HG02943 (cell line): Measurements from ENCODE around the gene ACOT7.

Source experiments
- ATAC-seq: cut with Tn5 transposase; IDR thresholded peaks from one replicate; pipeline ENCODE4 v1.9.1; 2021; ENCODE audit warnings: mild to moderate bottlenecking, low read depth, moderate library complexity; ENCODE audit not compliant: unreplicated experiment

The ACOT7 gene

GRCh38 chr1:6348511-6349191 is 44.9 kb downstream of the ACOT7 start:
- ATAC-seq = no peak

DNA sequence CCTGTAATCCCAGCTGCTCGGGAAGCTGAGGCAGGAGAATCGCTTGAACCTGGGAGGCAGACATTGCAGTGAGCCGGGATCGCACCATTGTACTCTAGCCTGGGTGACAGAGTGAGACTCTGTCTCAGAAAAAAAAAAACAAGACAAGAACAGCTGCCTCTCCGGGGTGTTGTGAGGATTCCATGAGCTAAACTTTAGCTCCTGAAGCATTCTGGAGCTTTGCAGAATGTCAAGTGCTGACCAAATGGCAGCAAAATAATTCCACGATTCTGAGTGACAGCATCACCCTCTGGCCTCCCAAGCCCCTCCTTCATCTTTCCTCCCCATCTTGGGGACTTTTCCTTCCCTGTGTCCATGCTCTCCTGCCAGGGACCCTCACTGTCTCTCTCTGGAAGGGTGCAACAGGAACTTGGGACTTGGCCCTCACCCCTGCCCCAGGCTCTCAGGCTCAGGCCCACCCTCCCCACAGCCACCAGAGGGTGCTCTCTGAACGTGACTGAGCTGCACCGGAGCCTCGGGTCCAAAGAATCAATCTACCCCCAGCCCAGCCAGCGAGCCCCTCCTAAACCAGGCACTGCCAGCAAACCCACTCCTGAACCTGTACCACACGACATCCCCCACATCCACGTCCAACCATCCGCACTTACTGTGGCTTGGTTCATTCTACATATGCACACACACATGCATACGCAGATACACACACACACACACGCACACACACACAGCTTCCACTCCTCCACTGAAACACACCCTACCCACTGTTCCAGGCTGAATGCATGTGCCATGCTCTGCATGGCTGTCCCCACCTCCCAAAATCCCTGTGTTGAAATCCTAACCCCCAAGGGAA is 45.7 kb downstream of the ACOT7 start:
- ATAC-seq = no peak

DNA sequence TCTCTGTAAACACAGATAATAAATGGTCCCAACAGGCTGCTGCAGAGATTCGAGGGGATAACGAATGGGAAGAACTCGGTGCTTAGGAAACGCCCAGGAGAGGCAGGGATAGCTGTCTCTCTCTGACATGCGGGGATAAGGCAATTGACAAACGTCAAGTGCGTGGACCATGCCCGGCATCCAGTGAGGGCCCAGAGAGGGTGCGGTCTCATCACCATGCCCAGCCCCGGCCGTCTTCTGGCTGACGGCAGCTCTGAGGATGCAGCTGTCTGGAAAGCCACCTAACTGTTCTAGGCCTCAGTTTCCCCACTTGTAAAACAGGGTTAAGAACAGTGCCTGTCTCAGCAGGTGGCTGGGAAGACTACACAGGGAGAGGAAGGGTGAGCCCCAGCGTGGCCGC is 48.1 kb downstream of the ACOT7 start:
- no peak for ATAC-seq

DNA sequence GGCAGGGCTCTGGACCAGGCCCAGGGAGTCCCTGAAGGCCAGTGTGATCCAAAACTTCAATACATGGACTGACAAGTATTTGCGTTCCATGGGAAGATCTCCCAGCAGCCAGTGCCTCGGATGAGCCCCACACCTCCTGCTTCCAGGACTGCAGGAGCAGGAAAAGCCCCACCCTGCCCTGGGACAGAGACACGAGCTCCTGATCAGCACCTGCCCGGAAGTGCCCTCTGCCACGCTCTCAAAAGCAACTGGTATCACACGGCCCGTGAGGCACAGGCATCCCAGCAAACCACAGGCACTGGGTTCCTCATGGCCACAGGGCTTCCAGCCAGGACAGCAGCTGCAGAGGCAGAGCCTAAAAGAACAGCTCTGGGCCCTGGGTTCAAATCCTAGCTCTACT is 48.6 kb downstream of the ACOT7 start:
- no peak for ATAC-seq

DNA sequence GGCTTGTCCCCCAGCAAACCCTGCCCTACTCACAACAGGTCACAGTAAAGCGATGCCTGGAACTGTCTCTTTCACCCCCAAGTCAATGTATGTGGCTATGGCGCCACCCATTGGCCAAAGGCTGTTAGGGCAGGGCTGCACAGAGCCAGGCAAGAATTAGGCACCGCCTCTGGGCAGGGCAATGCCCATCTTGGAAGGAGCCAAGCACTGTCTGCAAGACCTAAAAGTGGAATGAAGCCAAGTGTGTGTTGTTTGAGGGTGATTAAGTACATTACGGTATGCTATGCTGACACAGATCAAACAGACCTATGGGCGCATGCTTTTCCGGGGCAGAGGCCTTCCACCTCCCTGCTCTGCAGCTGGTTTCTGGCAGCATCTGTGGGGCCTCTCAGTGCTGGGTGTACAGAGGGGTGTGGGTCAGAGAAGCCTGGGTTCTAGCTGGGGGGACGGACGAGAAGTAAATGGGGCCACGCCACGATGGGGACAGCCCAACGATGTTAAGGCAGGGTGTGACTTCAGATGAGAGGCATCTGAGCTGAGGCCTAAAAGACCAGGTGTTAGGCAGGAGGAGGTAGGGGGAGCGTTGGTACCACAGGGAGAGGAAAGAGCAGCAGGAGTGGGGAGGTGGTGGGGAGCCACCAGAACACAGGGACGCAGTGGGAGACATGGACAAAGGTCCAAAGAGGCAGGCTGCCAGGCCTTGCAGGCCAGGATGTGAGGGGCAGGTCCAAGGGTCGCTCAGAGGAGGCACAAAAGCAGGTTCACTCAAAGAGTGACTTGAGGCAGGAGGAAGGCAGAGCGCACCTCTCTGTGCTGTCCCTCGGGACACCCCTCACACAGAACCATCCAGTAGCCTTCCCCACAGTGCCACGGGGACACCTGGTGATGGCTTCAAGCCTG is 49.8 kb downstream of the ACOT7 start:
- no peak for ATAC-seq

GRCh38 chr1:6342056-6342455 is 51.5 kb downstream of the ACOT7 start:
- ATAC-seq = no peak

DNA sequence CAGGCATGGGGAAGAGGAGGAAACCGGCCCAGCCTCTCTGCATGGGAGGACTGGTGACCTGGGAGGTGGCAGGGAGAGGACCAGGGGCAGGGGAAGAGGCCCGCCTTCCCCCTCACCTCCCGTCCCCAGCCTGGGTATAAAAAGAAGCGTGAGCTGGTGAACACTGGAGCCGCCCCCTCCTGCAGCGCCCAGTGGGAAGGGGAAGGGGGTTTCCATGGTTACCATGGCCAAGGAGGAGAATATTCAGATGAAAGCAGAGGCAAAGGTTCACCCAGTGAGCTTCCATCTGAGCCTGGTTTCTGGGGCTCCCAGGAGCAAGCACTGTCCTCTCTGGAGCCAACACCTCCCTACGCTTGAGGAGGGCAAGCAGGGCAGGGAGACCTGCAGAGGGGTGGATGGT is 54.9 kb downstream of the ACOT7 start:
- ATAC-seq = no peak

DNA sequence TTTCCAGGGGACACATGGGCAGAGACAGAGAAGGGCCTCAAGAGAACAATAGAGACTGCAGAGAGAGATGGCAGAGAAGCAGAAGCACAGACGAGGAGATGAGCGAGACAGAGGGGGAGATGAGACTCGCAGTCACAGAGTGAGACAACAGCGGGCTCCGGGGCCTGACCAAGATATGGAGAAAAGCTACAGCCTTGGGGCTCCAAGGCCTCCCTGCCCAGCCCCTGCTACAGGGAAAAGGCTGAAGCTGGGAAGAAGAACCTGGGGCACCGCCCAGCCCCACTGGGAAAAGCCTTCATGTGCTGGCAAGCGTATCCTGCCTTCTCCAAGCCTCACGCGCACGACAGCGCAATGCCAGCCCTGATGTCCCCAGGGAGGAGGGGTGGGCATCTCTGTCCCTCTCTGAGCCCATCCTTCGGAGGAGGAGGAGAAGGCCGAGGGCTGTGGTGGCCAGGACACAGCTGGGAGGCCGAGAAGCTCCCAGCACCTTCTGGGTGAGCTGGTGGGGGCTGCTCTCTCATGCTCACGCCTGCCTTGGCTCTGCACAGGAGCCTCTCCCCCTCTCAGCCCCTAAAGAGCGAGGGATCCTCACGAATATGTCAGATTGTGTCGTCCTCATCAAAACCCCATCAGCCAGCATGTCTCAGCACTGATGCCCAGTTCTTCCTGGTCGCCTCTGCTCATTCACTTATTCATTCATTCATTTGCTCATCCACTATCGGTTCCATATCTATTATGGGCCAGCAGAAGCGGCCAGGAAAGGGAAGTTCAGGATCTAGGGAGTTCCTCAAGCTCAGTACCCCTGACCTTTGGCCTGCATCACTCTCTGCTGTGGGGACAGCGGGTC is 56.6 kb downstream of the ACOT7 start:
- ATAC-seq = no peak

GRCh38 chr1:6334261-6334993 is 59.1 kb downstream of the ACOT7 start:
- ATAC-seq = no peak

- no peak for ATAC-seq
These were observed 60.7 kb downstream of the ACOT7 start for GRCh38 chr1:6332821-6333220.

DNA sequence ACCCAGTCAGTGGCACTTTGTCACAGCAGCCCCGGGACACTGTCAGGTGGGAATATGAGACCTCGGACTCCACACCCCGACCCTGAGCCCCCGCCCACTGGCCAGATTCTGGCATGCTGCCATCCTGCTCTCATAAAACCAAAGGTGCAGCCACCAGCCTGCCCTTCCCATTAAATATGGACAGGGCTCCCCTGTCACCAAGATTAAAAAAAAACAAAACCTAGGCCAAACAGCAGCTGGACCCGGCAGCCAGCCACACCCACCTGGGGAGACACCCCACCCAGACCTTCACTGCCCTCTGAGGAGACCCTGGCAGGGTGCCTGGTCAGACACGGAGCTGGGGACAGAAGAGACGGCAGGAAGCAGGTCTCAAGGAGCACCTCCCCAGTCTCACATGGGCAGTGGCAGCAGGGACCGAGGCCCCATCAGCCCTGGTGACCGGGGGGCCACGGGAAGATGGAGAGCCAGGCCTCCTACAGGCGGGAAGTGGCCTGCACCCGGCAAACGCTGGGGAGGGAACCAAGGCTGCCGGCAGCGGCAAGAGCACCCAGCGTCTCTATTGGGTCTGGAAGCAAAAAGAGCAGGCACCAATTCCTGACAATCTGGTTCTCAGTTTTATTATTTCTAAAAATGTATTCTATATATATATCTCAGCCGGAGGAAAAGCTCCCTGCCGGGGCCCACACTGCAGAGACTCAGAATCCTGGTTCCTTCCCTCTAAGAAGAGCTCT is 61.9 kb downstream of the ACOT7 start:
- no peak for ATAC-seq

- ATAC-seq = no peak
These were observed 63.1 kb downstream of the ACOT7 start for GRCh38 chr1:6330410-6330911.

- ATAC-seq = no peak
These were observed 63.7 kb downstream of the ACOT7 start for GRCh38 chr1:6329851-6330250.

- no peak for ATAC-seq
These were observed 64.2 kb downstream of the ACOT7 start for GRCh38 chr1:6329396-6329795.

DNA sequence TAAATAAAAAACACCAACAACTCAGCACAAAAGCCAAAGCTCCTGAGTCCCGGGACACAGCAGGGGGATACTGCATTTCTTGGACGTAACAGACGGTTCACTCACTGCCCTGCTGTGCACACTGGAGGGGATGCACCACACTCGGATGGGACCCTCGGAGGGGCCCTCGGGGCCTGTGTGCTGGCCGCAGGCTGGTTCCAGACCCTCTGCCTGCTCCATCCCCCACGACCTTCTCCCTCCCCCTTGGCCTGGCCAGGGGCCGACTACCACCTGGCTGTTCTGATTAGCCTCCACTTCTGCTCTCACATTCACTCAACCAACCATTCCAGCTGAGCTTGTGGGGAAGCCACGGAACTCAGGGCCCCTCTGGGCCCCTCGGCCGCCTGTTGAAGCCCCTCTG is 64.9 kb downstream of the ACOT7 start:
- no peak for ATAC-seq

GRCh38 chr1:6328091-6328490 is 65.5 kb downstream of the ACOT7 start:
- ATAC-seq = no peak

GRCh38 chr1:6325482-6325881 is 68.1 kb downstream of the ACOT7 start:
- no peak for ATAC-seq

DNA sequence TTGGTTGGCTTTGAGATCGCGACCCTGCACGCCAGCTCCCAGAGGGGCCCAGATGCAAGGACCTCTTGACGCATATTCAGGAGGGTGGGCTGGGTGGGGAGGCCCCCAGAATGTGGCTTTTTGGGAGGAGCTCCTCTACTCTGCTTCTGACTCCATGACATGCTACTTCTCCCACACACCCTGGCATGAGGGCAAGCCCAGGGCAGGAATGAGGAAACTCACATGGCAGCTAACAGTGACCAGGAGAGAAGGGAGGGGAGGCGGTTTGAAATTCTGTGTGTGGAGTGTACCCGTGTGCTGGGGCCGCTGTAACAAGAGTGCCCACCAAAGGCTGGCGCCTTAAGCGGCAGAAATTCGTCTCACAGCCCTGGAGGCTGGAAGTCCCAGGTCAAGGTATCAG is 71.4 kb downstream of the ACOT7 start:
- ATAC-seq = no peak

DNA sequence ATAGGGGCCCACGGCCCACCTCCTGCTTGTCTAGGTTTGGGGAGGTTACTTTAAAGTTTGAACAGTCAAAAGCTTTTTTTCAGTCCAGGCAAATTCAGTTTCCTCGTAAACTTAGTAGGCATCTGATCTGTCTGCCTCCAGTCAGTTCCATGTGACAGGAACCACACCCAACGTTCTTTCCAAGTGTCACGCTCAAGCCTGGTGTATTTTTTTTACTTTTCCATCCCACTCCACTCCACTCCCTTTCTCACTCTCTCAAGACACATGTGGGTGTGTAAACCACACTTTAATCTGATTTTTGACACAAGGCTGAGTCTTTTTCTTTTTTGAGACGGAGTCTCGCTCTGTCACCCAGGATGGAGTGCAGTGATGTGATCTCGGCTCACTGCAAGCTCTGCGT is 72.4 kb downstream of the ACOT7 start:
- ATAC-seq = no peak
